GM21529 (cell line): ENCODE measurements around the gene FOXS1.
A peak's percentile ranks its signal among the peaks of the same experiment; 100 is the strongest.
"Not testable (repeated sequence)": the region's sequence is repeated elsewhere in the genome, so short reads cannot be mapped to it uniquely, and the experiment has no call there.

Experiments used
- ATAC-seq: cut with Tn5 transposase; IDR thresholded peaks from one replicate; pipeline ENCODE4 v1.9.1; 2021; ENCODE audit not compliant: unreplicated experiment

FOXS1 gene

DNA sequence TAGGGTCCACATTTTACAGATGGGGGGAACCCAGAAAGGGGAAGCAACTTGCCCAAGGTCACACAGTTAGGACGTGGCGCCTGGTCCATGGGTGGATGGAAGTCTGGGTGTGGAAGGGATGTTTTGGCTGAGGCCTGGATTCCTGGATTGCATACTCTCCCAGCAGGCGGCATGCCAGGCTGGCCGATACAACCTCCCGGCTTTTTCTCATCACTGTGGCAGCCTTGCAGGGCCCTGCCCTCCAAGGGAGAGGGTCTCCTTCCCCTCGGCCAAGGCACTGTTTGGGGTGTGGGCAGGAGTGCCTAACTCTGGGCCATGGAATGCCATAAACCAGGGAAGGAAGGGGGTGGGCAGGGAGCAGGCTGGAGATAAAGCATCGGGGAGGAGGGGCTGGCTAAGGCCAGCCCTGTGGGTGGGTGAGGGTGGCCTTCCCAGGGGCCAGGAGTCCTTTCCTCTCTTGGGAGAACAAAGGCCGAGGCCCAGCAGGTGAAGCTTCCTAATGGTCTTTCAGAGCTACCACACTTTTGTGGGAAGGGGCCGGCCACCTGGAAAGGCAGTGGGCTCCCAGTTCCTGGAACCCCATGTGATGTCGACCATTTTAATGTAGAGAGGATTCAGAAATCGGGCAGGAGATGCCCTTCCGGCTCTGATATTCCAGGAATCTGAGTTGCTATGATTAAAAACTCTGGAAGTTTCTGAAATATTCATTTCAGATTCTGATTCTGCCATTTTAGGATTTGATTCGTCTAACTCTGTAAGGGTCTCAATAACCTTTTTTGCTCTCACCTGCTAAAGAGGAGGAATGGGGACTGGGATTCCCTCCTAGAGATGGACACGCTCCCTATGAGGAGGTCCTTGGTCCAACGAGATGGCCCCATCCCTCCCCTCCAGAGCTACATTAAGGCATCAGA is 4.2 kb downstream of the FOXS1 start:
- no peak for ATAC-seq

DNA sequence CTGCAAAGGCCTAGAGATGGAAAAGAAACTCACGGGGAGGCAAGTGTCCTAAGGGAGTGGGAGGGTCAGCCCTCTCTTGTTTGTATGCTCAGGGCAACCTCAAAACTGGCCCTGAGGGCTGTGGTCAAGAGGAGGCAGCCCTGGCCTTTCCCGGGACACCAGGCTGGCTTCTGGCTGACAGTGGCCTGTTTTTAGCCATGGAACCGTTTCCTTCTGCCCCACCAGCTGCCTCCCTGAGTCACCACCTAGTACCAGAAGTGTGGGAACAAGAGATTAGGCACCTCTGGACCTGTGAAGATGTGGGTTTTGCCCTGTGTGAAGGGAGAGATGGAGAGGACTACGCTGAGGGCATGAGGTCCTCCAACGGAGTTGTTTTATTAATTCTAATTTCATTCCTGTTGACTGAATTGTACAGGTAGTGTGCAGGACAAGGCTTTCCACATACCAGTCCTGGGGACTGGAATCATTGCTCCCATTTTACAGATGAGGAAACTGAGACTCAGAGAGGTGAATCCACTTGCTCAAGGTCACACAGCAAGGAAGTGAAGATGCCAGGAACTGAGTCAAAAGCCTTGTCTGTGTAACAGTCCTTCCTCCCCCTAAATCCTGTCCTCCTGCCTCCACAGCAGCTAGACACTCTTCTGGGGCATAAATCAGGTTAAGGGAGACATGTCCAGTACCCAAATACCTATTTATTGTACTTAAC is 5.5 kb downstream of the FOXS1 start:
- no peak for ATAC-seq

DNA sequence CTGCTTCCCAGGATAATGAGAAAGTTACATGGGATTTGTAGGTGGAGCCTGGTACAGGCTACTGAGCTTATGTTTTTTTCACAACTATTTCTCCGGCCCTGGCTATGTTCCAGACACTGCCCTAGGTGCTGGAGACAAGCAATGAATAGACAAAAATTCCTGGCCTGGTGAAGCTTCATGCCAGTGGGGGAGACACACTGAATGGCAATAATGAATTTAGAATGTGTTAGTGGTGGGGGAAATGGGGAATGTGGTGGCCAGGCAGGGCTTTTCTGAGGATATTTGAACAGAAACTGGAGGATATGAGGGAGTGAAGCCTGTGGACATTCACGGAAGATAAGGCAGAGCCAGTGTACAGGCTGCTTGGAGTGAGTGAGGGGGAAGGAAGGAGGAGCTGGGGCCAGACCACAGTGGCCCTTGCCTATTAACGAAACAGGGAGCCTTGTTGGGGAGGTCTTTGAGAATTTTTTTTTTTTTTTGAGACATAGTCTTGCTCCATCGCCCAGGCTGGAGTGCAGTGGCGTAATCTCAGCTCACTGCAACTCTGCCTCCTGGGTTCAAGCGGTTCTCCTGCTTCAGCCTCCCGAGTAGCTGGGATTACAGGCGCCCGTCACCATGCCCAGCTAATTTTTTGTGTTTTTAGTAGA is 6.6 kb downstream of the FOXS1 start:
- ATAC-seq: no peak

DNA sequence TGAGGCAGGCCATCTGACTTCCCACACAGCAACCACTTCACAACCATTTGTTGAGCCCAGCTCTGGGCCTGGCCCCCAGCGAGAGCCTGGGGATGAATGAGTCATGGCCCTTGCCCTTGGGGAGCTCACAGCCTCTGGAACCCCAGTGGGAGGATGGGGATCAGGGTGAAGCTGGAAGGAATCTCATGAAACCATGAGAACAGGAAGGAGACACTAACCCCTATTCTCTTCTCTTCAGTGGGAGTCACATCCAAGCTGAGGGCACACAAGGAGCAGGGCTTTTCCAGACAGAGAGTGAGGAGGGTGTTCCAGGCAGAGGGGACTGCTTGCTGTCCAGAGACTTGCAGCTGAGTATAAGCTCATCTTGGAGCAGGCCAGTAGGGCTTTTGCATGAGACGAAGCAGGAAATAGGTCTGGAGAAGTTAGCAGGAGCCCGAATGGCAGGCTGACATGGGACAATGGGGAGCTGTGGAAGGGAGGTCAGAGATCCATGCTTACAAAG is 7.5 kb downstream of the FOXS1 start:
- no peak for ATAC-seq

DNA sequence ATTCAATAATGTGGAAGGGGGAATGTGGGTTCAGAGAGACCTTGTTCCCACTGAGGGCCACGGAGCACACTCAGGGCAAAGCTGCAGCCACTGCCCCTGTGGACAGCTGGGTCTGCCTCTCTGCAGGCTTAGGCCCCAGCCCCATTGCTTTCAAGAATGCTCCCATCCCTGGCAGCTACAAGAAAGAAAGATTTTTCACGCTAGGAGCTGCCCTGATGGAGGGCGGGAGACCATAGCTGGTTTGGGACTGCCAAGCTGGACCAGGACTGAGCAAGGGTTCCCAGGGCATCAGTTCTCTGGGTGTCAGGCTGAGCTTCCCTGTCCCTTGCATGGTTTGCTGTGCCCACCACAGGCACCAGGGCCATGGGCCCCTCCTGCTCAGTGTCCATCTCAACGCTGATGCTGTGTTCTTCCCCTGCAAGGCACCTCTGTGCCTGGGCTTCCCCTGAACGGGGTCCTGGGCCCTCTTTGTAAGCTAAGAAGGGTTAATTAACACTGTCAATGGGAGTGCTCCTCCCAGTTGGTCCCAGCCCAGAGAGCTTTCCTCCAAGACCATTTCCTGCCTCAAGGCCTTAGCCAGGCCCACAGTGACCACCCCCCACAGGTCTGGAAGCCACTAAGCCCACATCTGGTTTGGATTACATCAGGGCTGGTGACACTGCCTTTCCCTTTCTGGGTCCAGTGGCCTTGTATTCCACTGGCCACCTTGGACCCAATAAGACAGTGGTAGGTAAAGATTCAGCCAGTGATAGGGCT is 8.4 kb downstream of the FOXS1 start:
- no peak for ATAC-seq

DNA sequence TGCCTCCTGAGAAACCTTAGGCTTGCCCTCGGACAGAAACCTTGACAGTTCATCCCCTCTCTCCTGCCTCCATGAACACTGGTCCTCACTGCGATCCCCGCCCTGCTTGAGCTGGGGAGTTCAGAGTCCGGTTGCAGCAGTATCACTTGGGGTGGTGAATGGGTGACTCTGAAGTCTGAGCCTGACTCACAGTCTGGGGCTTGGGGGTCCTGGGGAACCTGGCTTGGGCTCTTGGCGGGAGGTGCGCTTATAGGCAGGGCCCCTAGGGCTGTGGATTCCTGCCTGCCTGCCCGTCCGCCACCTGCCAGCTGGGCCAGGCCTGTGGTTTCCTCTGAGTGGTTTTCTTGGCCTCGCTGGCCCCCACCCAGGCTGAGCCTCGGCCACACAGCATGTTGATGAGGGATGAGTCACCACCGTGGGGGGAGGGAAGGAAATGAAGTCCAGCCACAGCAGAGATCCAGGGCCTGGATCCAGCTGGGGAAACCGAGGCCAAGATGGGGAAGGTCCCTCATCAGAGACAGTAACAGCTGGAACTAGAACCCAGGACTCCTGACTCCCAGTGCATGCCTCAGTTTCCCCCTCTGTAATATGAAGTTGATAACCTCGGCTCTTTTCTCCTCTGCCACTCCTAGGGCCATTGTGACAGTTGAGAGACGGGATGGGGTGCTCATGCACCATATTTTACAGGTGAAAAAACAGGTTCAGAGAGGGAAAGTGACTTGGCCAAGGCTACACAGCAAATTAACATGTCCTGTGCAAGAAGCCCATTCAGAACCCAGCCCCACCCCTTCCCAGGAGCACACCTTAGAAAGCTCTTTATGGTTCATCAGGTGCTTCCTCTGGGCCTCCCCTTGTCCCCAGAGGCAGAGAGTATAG is 9.2 kb downstream of the FOXS1 start:
- peak; percentile 59 for ATAC-seq

DNA sequence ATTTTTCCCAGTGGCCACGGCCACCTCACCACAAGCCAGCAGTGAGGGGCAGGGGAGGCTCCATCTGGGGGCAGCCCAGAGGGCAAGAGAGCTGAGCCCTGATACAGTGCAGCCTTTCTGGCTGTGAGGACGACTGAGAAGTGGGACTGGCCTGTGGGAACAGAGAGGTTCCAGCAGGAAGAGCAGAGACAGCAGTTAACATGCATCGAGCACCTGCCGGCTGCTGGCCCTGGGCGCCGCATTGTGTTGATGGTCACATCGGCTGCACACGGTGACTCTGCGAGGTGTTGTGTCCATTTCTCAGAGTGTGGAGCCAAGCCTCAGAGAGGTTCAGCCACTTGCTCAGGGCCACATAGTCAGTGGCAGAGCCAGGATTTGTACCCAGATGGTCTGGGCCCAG is 9.8 kb downstream of the FOXS1 start:
- ATAC-seq: no peak

DNA sequence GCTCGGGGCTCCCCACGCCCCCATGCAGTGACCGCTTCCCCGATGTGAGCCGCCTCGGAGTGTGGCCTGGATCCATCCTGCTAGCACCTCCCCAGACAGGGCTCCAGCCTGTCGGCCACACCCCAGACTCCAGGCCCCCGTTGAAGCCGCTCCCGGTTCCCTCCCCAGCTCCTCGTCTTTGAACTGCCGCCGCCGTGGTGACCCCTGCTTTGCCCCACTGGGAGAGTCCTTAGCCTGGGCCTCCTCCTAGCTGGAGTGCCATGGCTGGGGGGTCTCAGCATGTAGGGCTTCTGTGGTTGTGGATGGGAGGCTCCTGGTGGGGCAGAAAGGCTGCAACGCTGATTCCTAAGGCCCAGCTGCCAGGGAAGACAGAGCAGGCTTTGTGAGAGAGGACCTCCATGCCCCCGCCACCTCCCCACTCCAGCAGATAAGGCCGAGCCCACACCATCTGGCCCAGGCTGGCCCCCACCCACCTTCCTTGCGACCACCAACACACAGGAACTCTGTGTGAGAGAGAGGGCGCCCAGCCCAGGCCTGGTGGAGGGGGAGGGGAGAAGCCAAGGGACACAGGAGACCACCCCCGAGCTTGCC is 11.4 kb downstream of the FOXS1 start:
- ATAC-seq: no peak

DNA sequence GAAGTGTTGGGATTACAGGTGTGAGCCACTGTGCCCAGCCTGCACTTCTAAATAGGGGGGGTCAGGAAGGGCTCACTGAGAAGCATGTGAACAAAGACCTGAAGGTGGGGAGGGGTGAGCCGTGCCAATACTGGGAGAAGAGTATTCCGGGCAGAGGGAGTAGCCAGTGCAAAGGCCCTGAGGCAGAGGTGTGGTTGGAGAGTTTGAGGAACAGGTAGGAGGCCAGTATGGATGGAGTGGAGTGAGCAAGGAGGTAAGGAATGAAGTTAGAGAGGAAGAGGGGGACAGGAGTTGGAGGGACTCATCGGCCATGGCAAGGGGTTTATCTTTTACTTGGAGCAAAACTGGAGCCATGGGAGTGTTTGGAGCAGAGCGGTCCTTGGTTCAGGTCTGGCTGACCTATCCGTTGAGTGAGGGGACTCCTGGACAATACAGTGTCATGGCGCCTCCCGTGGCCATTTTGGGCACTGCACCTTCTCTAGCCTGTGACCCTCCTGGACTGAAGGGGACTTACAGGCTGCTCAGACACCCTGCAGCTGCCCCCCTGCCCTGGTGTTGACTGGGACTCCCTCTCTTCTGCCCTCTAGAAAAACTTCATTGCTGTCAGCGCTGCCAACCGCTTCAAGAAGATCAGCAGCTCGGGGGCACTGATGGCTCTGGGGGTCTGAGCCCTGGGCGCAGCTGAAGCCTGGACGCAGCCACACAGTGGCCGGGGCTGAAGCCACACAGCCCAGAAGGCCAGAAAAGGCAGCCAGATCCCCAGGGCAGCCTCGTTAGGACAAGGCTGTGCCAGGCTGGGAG is 12.1 kb downstream of the FOXS1 start:
- ATAC-seq: no peak

DNA sequence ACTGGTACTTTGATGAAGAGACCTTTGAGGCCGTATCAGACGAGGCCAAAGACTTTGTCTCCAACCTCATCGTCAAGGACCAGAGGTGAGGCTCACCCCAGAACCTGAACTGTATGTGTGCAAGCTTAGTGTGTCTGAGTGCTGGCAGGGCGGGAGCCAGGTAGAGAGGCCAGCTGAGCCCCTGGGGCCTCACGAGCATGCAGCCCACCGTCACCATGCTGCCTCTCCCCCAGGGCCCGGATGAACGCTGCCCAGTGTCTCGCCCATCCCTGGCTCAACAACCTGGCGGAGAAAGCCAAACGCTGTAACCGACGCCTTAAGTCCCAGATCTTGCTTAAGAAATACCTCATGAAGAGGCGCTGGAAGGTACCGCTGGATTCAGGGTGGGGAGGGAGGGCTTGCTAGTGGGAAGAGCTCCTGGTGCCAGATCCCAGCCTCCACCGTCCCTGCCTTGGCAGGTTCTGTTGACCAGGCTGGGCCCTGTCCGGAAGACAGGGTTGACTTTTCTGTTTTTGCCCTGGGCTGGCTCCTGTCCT is 13.6 kb downstream of the FOXS1 start:
- no peak for ATAC-seq

DNA sequence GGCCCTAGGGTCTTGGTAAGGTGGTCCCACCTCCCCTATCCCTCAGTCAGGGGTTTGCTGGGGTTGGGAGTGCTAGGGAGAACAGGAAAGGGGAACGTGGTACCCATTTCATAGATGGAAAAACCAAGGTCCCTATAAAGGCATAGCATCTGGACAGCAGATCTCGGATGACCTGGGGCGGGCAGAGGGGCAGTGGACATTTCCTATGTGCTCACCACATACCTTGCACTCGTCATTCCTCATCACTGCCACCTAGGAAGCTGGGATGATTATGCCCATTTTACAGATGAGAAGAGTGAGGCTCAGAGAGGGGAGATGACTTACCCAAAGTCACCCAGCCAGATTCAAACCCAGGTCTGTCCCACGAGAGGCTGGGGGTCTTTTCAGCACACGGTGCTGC is 14.2 kb downstream of the FOXS1 start:
- ATAC-seq: no peak

DNA sequence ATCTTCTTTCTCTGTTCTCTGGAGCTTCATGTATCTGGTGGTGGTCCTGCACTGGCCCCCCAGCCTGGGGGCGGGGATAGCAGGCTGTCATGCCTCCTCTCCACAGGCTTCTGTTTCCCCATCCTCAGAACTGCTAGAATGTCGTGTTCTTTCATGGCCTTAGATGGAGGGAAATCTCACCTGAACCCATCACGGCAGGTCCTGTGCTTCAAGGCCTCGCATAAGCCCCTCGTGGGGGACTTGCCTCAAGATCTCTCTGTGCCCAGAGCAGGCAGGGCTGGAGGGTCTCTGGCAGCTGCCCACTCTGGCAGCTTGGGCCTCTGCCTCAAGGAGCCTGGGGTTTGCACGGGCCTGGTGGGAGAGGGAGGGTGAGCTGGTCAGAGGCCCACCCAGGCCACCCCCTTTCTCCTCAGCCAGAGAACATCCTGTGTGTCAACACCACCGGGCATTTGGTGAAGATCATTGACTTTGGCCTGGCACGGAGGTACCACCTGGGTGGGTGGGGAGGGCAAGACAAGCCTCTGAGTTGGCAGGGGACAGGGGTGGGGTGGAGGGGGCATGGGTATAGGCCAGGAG is 14.9 kb downstream of the FOXS1 start:
- no peak for ATAC-seq

DNA sequence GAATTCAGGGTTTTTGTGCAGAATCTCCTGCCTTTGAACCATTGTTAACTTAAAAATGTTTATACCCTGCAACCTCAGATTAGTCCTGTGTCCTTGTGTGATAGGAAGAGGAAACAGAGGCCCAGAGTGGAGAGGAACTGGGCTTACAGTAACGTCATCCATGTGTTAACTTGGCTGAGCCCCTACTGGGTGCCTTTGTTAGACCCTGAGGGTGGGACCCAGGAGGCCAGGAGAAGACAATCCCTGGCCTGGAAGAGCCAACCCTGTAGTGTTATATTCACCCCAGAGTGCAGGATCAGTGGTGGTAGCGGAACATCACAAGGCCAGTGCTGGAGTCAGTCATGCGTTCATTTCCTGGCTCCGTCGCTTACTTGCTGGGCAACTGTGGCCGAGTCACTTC is 15.7 kb downstream of the FOXS1 start:
- no peak for ATAC-seq

DNA sequence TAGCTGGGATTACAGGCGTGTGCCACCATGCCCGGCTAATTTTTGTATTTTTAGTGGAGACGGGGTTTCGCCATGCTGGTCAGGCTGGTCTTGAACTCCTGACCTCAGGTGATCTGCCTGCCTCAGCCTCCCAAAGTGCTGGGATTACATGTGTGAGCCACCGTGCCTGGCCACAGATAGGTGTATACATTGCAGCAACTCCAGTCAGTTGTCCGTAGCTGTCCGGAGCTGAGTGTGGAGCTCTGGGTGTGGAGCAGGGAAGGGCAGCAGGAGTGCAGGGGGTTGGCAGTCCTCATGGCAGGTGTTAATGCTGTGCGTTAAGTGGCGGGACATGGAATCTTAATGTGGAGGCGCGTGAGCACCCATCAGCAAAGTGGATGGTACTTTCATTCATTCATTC is 17.4 kb downstream of the FOXS1 start:
- not testable (repeated sequence) for ATAC-seq

DNA sequence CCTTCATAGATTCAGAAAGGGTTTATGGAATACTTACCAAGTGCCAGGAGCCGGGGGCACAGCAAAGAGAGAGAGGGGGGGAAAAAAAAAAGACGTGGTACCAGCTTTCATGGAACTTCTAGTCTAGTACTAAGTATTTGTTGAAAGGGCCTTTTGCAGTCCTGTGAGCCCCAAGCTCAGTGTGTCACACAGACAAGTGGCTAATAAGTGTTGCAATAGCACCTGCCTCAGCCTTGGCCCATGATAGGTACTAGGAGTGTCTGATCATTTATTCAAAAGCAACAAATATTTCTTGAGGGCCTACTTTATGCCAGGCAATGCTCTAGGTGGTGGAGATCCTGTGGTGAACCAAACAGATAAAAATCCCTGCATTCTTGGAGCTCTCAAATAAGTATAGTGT is 18.3 kb downstream of the FOXS1 start:
- ATAC-seq: no peak

DNA sequence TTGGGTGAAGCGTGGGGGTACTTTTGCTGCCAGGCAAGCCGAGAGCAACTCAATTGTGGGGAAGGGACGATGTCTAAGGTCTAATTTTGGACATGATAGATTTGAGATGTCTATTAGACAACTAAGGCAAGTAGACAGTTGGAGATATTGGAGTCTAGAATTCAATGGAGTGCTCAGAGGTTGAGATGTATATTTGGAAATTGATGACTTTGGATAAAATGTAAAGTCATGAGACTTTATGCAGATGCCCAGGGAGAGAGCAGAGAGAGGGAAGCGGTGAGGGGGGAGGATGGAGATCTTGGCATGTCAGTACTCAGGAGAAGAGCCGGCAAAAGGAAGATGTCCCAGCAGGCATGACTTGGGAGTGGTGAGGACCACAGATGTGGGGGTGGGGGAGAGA is 19.3 kb downstream of the FOXS1 start:
- no peak for ATAC-seq

DNA sequence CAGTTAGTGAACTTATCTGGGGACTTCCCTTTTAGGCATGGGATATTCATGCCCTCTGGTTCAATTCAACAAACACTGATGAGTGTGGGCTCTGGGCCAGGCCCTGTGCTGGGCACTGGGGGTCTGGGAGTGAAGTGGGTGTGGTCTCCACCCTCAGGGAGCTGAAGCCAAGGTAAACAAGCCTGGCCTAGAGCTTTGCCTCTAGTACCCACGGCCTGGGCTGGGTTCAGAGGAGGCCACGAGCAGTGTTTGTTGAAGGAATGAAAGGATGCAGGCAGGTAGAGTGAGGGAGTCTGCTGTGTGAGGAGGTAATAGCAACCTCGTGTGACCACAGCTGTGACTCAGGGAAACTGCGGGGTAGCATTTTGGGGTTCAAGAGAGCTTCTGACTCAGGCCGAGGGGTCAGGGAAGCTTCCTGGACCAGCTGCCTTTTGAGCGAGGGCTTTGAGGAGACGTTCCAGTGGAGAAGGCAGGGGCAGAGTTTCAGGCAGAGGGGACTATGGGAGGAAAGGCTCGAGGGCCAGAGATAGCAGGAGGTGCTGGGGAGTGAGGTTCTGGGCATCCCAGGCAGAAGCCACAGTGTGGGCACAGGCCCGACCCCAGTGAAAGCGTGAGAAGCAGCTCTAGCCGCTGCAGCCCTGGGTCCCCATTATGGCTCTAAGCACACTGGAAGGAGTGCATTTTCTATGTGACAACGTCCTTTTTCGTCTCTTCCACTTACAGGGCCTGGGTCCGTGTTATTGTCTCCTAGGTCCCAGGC is 20.7 kb downstream of the FOXS1 start:
- ATAC-seq: no peak

DNA sequence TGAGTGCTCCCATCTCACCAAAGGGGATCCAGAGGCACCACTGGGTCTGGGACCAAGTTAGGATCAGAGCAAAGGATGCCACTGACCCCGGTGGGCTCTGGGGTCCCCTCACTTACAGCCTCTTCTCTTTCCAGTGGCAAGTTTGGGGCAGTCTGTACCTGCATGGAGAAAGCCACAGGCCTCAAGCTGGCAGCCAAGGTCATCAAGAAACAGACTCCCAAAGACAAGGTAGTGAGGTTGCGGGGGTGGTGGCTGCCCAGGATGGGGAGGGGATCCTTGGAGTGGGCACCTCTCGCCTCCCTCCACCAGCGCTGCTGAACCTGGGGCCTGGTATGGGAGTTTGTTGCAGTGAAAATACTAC is 21.3 kb downstream of the FOXS1 start:
- ATAC-seq: no peak
